Caco-2 (cell line): ENCODE data around the gene PITRM1. TPM values are rescaled to one million over a fixed set of nuclear protein-coding genes. Genes with fewer than 3 reads are reported as not detected.

Experiments used
- BruUV-seq: library from RNA; stranded (reverse); fragments of 400-500 nt; replicated peaks from 2 replicates; lab custom pipeline; 2021; lab: Mats Ljungman, UMichigan
- CTCF ChIA-PET: fragments of 300-600 bp; sonication (Branson Sonifier 250); formaldehyde crosslinking; loops from one replicate; lab custom pipeline; 2022; ENCODE audit warnings: antibody characterized with exemption; lab: Charles Lee
- POLR2A ChIA-PET: fragments of 300-600 bp; sonication (Branson Sonifier 250); formaldehyde crosslinking; loops from one replicate; lab custom pipeline; 2022; ENCODE audit warnings: antibody characterized with exemption; lab: Charles Lee
- DNase-seq, 2 experiments: peaks; one replicate each; pipeline versions ENCODE4 v3.0.0 to v3.0.0-alpha.2; 2020 to 2022
- H3K27me3 ChIP-seq: replicated peaks from 2 replicates; pipeline ENCODE4 v1.6.0; 2011; ENCODE audit warnings: low read length; ENCODE audit not compliant: control insufficient read depth, insufficient read depth
- H3K36me3 ChIP-seq: 2 replicates; pipeline ENCODE4 v1.5.1; 2011; ENCODE audit warnings: low read length; ENCODE audit not compliant: control insufficient read depth, insufficient read depth
- H3K4me1 ChIP-seq: fragments of 250-450 bp; sonication (Bioruptor Pico); 2 replicates; pipeline ENCODE4 v1.5.1; 2020; ENCODE audit warnings: mild to moderate bottlenecking
- H3K4me3 ChIP-seq: 2 replicates; pipeline ENCODE4 v1.5.1; 2011; ENCODE audit warnings: low read depth, mild to moderate bottlenecking, control low read depth, low read length
- H3K9me3 ChIP-seq: fragments of 250-450 bp; sonication (Bioruptor Pico); 2 replicates; pipeline ENCODE4 v1.5.1; 2020; ENCODE audit warnings: mild to moderate bottlenecking, moderate library complexity
- H3K27ac Mint-ChIP-seq: one replicate; pipeline ENCODE4 v1.8.0; 2022; ENCODE audit warnings: mixed read lengths; ENCODE audit not compliant: unreplicated experiment
- H3K27me3 Mint-ChIP-seq: one replicate; pipeline ENCODE4 v1.8.0; 2022; ENCODE audit warnings: mixed read lengths; ENCODE audit not compliant: insufficient read depth, unreplicated experiment
- H3K36me3 Mint-ChIP-seq: one replicate; pipeline ENCODE4 v1.8.0; 2022; ENCODE audit warnings: mild to moderate bottlenecking, mixed read lengths; ENCODE audit not compliant: insufficient read depth, unreplicated experiment
- H3K4me1 Mint-ChIP-seq: one replicate; pipeline ENCODE4 v1.8.0; 2022; ENCODE audit warnings: low read depth, mixed read lengths; ENCODE audit not compliant: unreplicated experiment
- H3K4me3 Mint-ChIP-seq: one replicate; pipeline ENCODE4 v1.8.0; 2022; ENCODE audit warnings: mild to moderate bottlenecking, moderate library complexity, mixed read lengths; ENCODE audit not compliant: unreplicated experiment
- H3K9me3 Mint-ChIP-seq: one replicate; pipeline ENCODE4 v1.8.0; 2022; ENCODE audit warnings: mixed read lengths; ENCODE audit not compliant: unreplicated experiment
- CTCF ChIP-seq, 2 experiments: fragments of 200-600 bp in 1 of 2; IDR thresholded peaks; 1 replicate in 1 of 2; 2 replicates in 1 of 2; pipeline versions ENCODE4 v1.5.1 to v1.8.0; 2011 to 2022; ENCODE audit warnings: antibody characterized with exemption in 1 of 2, control low read depth in 1 of 2, inconsistent platforms in 1 of 2, low read depth in 1 of 2, low read length in 1 of 2, mild to moderate bottlenecking in 1 of 2, moderate library complexity in 1 of 2; ENCODE audit not compliant: insufficient read depth in 1 of 2, severe bottlenecking in 1 of 2, unreplicated experiment in 1 of 2
- intact Hi-C: fragments of 100-400 bp; cut with micrococcal nuclease; formaldehyde crosslinking; loops from one replicate; pipeline ENCODE4 v1.10.0; 2022; ENCODE audit not compliant: unreplicated experiment
- total RNA-seq: library from RNA; stranded (reverse); gene quantifications from 2 replicates; pipeline ENCODE4 v1.2.3, GENCODE V29; 2022

PITRM1 gene
- total RNA-seq, 1 experiment from 2014 or later = 80.5 TPM

DNA sequence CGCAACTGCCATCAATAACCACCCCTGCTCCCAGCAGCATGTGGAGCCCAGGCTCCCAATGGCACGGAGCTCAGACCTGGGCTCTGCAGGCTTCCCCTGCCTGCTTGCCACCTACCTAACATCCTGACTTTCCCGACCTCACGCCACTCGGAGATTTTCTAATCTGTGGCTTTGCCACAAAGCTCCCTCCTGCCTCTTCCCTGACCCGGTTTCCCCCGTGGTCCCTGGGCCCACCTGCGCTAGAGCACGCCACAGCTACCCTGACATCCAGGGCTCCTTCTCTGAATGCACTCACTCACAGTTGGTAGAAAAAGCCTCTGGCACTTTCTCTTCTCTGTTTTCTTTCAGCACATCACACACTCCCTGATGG, 20.0 kb downstream of the PITRM1 start:
- Histone ChIP-seq H3K27me3 (no peaks in the 10 kb centered on the region), H3K4me3 (no peak overlapping the region), H3K36me3 (0 out of 2 replicates have a peak, but pooled peaks cover 2% of the 10 kb centered on the region), H3K4me1 (no peaks in the 10 kb centered on the region), H3K9me3 (no peaks in the 10 kb centered on the region)
- Mint-ChIP-seq H3K9me3 (no peaks in the 10 kb centered on the region), H3K27me3 (no peaks in the 10 kb centered on the region), H3K4me3 (no peak overlapping the region), H3K27ac (no peak overlapping the region), H3K4me1 (no peaks in the 10 kb centered on the region), H3K36me3 (peaks cover 59% of the 10 kb centered on the region)
- intact Hi-C loops = no loop called here
- POLR2A ChIA-PET = no interaction called here
- TF ChIP-seq CTCF (IDR thresholded peaks at IDR 0.05; ENCODE audit: insufficient read depth in 1 of 2, low read depth in 1 of 2, low read length in 1 of 2, severe bottlenecking in 1 of 2, unreplicated experiment in 1 of 2) = no peak
- no TSS peak for BruUV-seq
- DNase-seq = peak in 1 of 2 experiments; percentile 22
- CTCF ChIA-PET = no interaction called here

GRCh38 chr10:3151889-3152565, 20.6 kb downstream of the PITRM1 start:
- Histone ChIP-seq H3K4me3 (no peak overlapping the region), H3K4me1 (no peaks in the 10 kb centered on the region), H3K9me3 (no peaks in the 10 kb centered on the region), H3K27me3 (no peaks in the 10 kb centered on the region), H3K36me3 (0 out of 2 replicates have a peak, but pooled peaks cover 2% of the 10 kb centered on the region)
- peaks cover 62% of the 10 kb centered on the region for H3K36me3 Mint-ChIP-seq
- no peak for TF ChIP-seq CTCF (IDR thresholded peaks at IDR 0.05; ENCODE audit: insufficient read depth in 1 of 2, low read depth in 1 of 2, low read length in 1 of 2, severe bottlenecking in 1 of 2, unreplicated experiment in 1 of 2)
- no peaks in the 10 kb centered on the region for H3K27me3 Mint-ChIP-seq
- no peaks in the 10 kb centered on the region for H3K9me3 Mint-ChIP-seq
- ChIA-PET CTCF (no interaction called here), POLR2A (no interaction called here)
- no peak overlapping the region for H3K27ac Mint-ChIP-seq
- intact Hi-C loops = no loop called here
- BruUV-seq = no TSS peak
- H3K4me3 Mint-ChIP-seq = no peak overlapping the region
- no peaks in the 10 kb centered on the region for H3K4me1 Mint-ChIP-seq
- DNase-seq = peak in 1 of 2 experiments; percentile 23

- H3K9me3 ChIP-seq = no peaks in the 10 kb centered on the region
- H3K4me3 ChIP-seq = no peak overlapping the region
- POLR2A ChIA-PET = no interaction called here
- Mint-ChIP-seq H3K9me3 (no peaks in the 10 kb centered on the region), H3K36me3 (peaks cover 66% of the 10 kb centered on the region), H3K27ac (no peak overlapping the region), H3K27me3 (no peaks in the 10 kb centered on the region), H3K4me3 (no peak overlapping the region), H3K4me1 (no peaks in the 10 kb centered on the region)
- peaks cover 3% of the 10 kb centered on the region; the same call in 1 of the 2 replicates for H3K36me3 ChIP-seq
- DNase-seq = no peak
- no peak for TF ChIP-seq CTCF (IDR thresholded peaks at IDR 0.05; ENCODE audit: insufficient read depth in 1 of 2, low read depth in 1 of 2, low read length in 1 of 2, severe bottlenecking in 1 of 2, unreplicated experiment in 1 of 2)
- CTCF ChIA-PET = no interaction called here
- intact Hi-C loops = no loop called here
- no TSS peak for BruUV-seq
- H3K4me1 ChIP-seq = no peaks in the 10 kb centered on the region
- no peaks in the 10 kb centered on the region for H3K27me3 ChIP-seq
Observed at GRCh38 chr10:3150961-3151360, 21.6 kb downstream of the PITRM1 start.
